ENCODE measurements around the gene PCNX2. TPM values are rescaled to one million over a fixed set of nuclear protein-coding genes. Genes with fewer than 3 reads are reported as not detected.

PCNX2 gene
- total and polyA plus RNA-seq, 2 of the 8 experiments (the other 6 are each of a cell fraction or from before 2014, with no cell fraction given), result 46.1 to 57.6 TPM

DNA sequence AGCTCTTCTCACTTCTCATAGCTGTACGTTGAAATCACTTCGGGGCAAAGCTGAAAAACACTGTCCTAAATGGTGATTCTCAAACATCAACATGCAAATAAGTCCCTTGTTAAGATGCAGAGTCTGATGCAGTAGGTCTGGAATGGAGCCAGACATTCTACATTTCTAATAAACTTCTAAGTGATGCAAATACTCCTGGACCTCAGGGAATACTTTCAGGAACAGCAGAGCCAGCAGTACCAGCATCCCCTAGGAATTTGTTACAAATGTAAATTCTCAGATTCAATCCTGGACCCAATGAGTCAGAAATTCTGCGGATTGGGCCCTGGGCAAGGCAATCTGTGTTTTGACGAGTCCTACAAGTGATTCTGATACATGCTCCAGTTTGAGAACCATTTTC lies 152.3 kb downstream of the PCNX2 start:
- FAIRE-seq (no peak), DNase-seq (ENCODE audit: low read depth in 1 of 2, low spot score in 2 of 2) (peak in 1 of 2 experiments; percentile 15)
- H3K36me3 ChIP-seq (ENCODE audit: control insufficient read depth in 2 of 4, insufficient read depth in 4 of 4, low read length in 3 of 4), result peaks cover 0 to 9% (median 2%) of the 10 kb centered on the region in 4 experiments; a peak in 2 of 8 replicates
- H4K8ac ChIP-seq (ENCODE audit: extremely low read depth, insufficient read depth, low read length), result no peak overlapping the region
- H2BK20ac ChIP-seq (ENCODE audit: low read length), result no peak overlapping the region
- H3K56ac ChIP-seq (replicated peaks; ENCODE audit: insufficient read length, low read depth, low read length), result no peak overlapping the region
- H2BK5ac ChIP-seq (ENCODE audit: low read depth, low read length), result no peak overlapping the region
- WGBS, 2 experiments (ENCODE audit: extremely low coverage in 1 of 2, insufficient coverage in 1 of 2, insufficient read length in 1 of 2, insufficient replicate concordance in 2 of 2, low coverage in 1 of 2, low lambda C conversion rate in 2 of 2, missing lambda C conversion rate in 1 of 2), result 89% methylated on average over 4 of the region's 4 CpGs; no CpG with 5 or more reads in 1 of the 2 experiments
- no peaks in the 10 kb centered on the region for H3K79me1 ChIP-seq (ENCODE audit: low read depth, low read length)
- no peak overlapping the region for H3K14ac ChIP-seq (ENCODE audit: insufficient read length)
- no peak overlapping the region for H2BK15ac ChIP-seq (ENCODE audit: low read length)
- no peak overlapping the region for H3K9ac ChIP-seq (replicated peaks in 1 of 4; ENCODE audit: extremely low read depth in 1 of 4, low read depth in 3 of 4, low read length in 3 of 4)
- H2BK120ac ChIP-seq (replicated peaks; ENCODE audit: low read depth, low read length), result no peak overlapping the region
- no peak overlapping the region for H2BK12ac ChIP-seq (ENCODE audit: low read depth, low read length)
- CTCF ChIA-PET (ENCODE audit: partially characterized antibody), result no interaction called here
- no peak overlapping the region for H3K4me3 ChIP-seq (ENCODE audit: extremely low read depth in 1 of 4, insufficient read depth in 2 of 4, low read depth in 3 of 4, low read length in 4 of 4)
- H3K18ac ChIP-seq (ENCODE audit: extremely low read depth, low read length), result no peak overlapping the region
- no peak overlapping the region for H2AK5ac ChIP-seq (ENCODE audit: low read depth, low read length)
- no peaks in the 10 kb centered on the region for H3K23me2 ChIP-seq (ENCODE audit: low read depth, low read length)
- no peak overlapping the region for H3K4ac ChIP-seq (replicated peaks; ENCODE audit: insufficient read length, low read depth, low read length)
- POLR2A ChIA-PET (ENCODE audit: partially characterized antibody), result interaction anchor here (1.1 to 1.5 kb wide), 3 partner anchors 8 to 12 kb away, joined by 3 to 5 read pairs (median 4); no protein-coding TSS in a partner anchor
- no peaks in the 10 kb centered on the region for H3K9me3 ChIP-seq (ENCODE audit: insufficient read depth in 2 of 2, low read depth in 1 of 2, low read length in 1 of 2)
- H4K91ac ChIP-seq (replicated peaks; ENCODE audit: insufficient read length, low read length), result no peak overlapping the region
- no peak overlapping the region for H3K27ac ChIP-seq (ENCODE audit: low read depth, low read length)
- peaks cover 0 to 3% of the 10 kb centered on the region in 2 experiments for H4K20me1 ChIP-seq (replicated peaks in 1 of 2; ENCODE audit: control insufficient read depth in 1 of 2, insufficient read depth in 2 of 2, low read length in 2 of 2)
- peaks cover 0 to 3% (median 0%) of the 10 kb centered on the region in 4 experiments; a peak in 1 of 7 replicates for H3K4me1 ChIP-seq (replicated peaks in 1 of 4; ENCODE audit: control insufficient read depth in 3 of 4, insufficient read depth in 4 of 4, low read length in 3 of 4)
- H4K5ac ChIP-seq (ENCODE audit: insufficient read length, low read depth, low read length), result no peak overlapping the region
- H3K4me2 ChIP-seq (ENCODE audit: insufficient read depth in 1 of 2, low read depth in 2 of 2, low read length in 2 of 2), result no peak overlapping the region
- no peak overlapping the region for H3K23ac ChIP-seq (ENCODE audit: insufficient read length)
- H3K27me3 ChIP-seq (replicated peaks in 1 of 4; ENCODE audit: control insufficient read depth in 3 of 4, extremely low read depth in 1 of 4, insufficient read depth in 3 of 4, low read length in 3 of 4), result no peaks in the 10 kb centered on the region
- no peak overlapping the region for H2AFZ ChIP-seq (ENCODE audit: low read length)
- H3K79me2 ChIP-seq (ENCODE audit: control insufficient read depth in 1 of 2, insufficient read depth in 2 of 2, low read length in 2 of 2), result no peaks in the 10 kb centered on the region
- TF ChIP-seq POLR2A (IDR thresholded peaks at IDR 0.05; ENCODE audit: control extremely low read depth in 1 of 2, low read depth in 2 of 2, low read length in 2 of 2) (no peak), JUN (IDR thresholded peaks at IDR 0.05; ENCODE audit: low read depth, low read length) (no peak), SP4 (IDR thresholded peaks at IDR 0.05; ENCODE audit: low read length) (no peak), E2F6 (IDR thresholded peaks at IDR 0.05) (no peak), JUND (IDR thresholded peaks at IDR 0.05; ENCODE audit: low read length) (no peak), NRF1 (IDR thresholded peaks at IDR 0.05; ENCODE audit: low read depth, low read length) (no peak)
